K562 (cell line): Measurements from ENCODE around the gene HCFC1R1. TPM values are rescaled to one million over a fixed set of nuclear protein-coding genes. Genes with fewer than 3 reads are reported as not detected.

ENCODE experiments used
- GATAD2B ChIP-seq: fragments of 450-650 bp; IDR thresholded peaks from 2 replicates; pipeline ENCODE4 v1.6.1; 2017; ENCODE audit warnings: mild to moderate bottlenecking, borderline replicate concordance
- GTF2E2 ChIP-seq: fragments of 200-800 bp; sonication (Bioruptor generic); IDR thresholded peaks from 2 replicates; pipeline ENCODE4 v1.6.1; 2016; ENCODE audit warnings: missing genetic modification characterization, missing compliant biosample characterization
- JUN ChIP-seq, 2 experiments: sonication (generic) in 1 of 2; formaldehyde crosslinking in 1 of 2; IDR thresholded peaks; 2 replicates each; pipeline versions ENCODE4 v1.6.1 to v1.8.0; 2012 to 2022; ENCODE audit warnings: borderline replicate concordance in 2 of 2, mild to moderate bottlenecking in 2 of 2, improper control_type of control experiment in 1 of 2, low read depth in 1 of 2, low read length in 1 of 2, missing genetic modification reagents in 1 of 2
- NFRKB ChIP-seq: fragments of 450-650 bp; IDR thresholded peaks from 2 replicates; pipeline ENCODE4 v1.6.1; 2016; ENCODE audit warnings: low read depth
- PCBP1 ChIP-seq: fragments of 200-400 bp; formaldehyde crosslinking; IDR thresholded peaks from 2 replicates; pipeline ENCODE4 v1.6.1; 2018; ENCODE audit warnings: mild to moderate bottlenecking, low read depth, low read length; ENCODE audit not compliant: poor library complexity, severe bottlenecking
- RBM25 ChIP-seq: fragments of 200-400 bp; formaldehyde crosslinking; IDR thresholded peaks from 2 replicates; pipeline ENCODE4 v1.6.1; 2018; ENCODE audit warnings: low read length, low read depth, moderate library complexity; ENCODE audit not compliant: severe bottlenecking
- RBM39 ChIP-seq: fragments of 200-400 bp; formaldehyde crosslinking; optimal IDR thresholded peaks from 2 replicates; pipeline ENCODE3; 2018; ENCODE audit warnings: low read depth, low read length
- SMAD2 ChIP-seq: fragments of 150-350 bp; IDR thresholded peaks from 2 replicates; pipeline ENCODE4 v1.6.1; 2014; ENCODE audit warnings: low read depth, mild to moderate bottlenecking, low read length
- SMAD4 ChIP-seq: fragments of 250-450 bp; sonication (Bioruptor Pico); conservative IDR thresholded peaks from 2 replicates; pipeline ENCODE4 v1.8.0; 2021; ENCODE audit warnings: inconsistent platforms, mild to moderate bottlenecking, moderate library complexity
- SMARCC2 ChIP-seq: fragments of 450-650 bp; IDR thresholded peaks from 2 replicates; pipeline ENCODE4 v1.6.1; 2017; ENCODE audit warnings: antibody characterized with exemption, moderate library complexity, mild to moderate bottlenecking, low read depth
- SNIP1 ChIP-seq: fragments of 450-650 bp; IDR thresholded peaks from 2 replicates; pipeline ENCODE4 v1.7.1; 2017; ENCODE audit warnings: low read depth, mild to moderate bottlenecking
- SNRNP70 ChIP-seq: fragments of 200-400 bp; formaldehyde crosslinking; optimal IDR thresholded peaks from 2 replicates; pipeline ENCODE3; 2017; ENCODE audit warnings: low read depth, low read length
- ZEB2 ChIP-seq: fragments of 450-650 bp; IDR thresholded peaks from 2 replicates; pipeline ENCODE4 v1.6.1; 2016
- ZHX1 ChIP-seq: fragments of 150-350 bp; conservative IDR thresholded peaks from 2 replicates; pipeline ENCODE4 v1.6.1; 2014; ENCODE audit warnings: low read length
- ZNF184 ChIP-seq: sonication (generic); formaldehyde crosslinking; IDR thresholded peaks from 2 replicates; pipeline ENCODE4 v1.5.0; 2020; ENCODE audit warnings: missing genetic modification reagents
- ZNF639 ChIP-seq, 2 experiments: fragments of 200-800 bp in 1 of 2; sonication (Bioruptor generic) in 1 of 2; sonication (generic) in 1 of 2; formaldehyde crosslinking in 1 of 2; IDR thresholded peaks in 1 of 2; conservative IDR thresholded peaks in 1 of 2; 2 replicates each; pipeline versions ENCODE4 v1.5.0 to v1.6.1; 2016 to 2020; ENCODE audit warnings: missing compliant biosample characterization in 1 of 2, missing genetic modification characterization in 1 of 2, missing genetic modification reagents in 1 of 2
- polyA plus RNA-seq, 8 experiments: library from polyadenylated mRNA; depleted of rRNA in 4 of 8; stranded (reverse) in 5 of 8; unstranded in 3 of 8; fragments of >200 nt; fragmentation: Nextera tagmentation in 2 of 8; fragmentation: Illumina TruSeq in 1 of 8; extraction: Ambion mirVana in 2 of 8; extraction: Trizol in 1 of 8; gene quantifications; 2 replicates each; pipeline versions ENCODE4 v1.2.1 to v1.2.3, GENCODE V29; 2011 to 2014; ENCODE audit warnings: inconsistent platforms in 1 of 8, missing spikeins in 1 of 8
- total RNA-seq, 7 experiments: library from RNA; depleted of rRNA in 6 of 7; stranded (reverse); fragments of >200 nt in 6 of 7; fragmentation: Illumina TruSeq in 2 of 7; extraction: Trizol in 2 of 7; gene quantifications; 2 replicates each; pipeline versions ENCODE4 v1.2.1 to v1.2.3, GENCODE V29; 2011 to 2021; ENCODE audit warnings: low replicate concordance in 1 of 7

The HCFC1R1 gene
- total and polyA plus RNA-seq, 9 of the 15 experiments (the other 6 are each of a cell fraction or from before 2014, with no cell fraction given): 2.2 to 29.0 (median 11.2) TPM

- TF ChIP-seq SMAD2: no peak
- TF ChIP-seq RBM25: no peak
- peak; percentile 85; the same call in 1 of the 2 replicates for TF ChIP-seq GTF2E2 (tag)
- no peak; the same call in 1 of the 2 replicates for TF ChIP-seq ZHX1
- no peak; the same call in none of the 2 replicates for TF ChIP-seq NFRKB
- no peak; the same call in 1 of the 2 replicates for TF ChIP-seq GATAD2B
- no peak for TF ChIP-seq SMARCC2
- TF ChIP-seq PCBP1: no peak
- TF ChIP-seq SNRNP70: no peak
- no peak for TF ChIP-seq ZNF184 (CRISPR knock-in tag)
- peak; percentile 51 for TF ChIP-seq RBM39
- no peak for TF ChIP-seq SNIP1
- TF ChIP-seq ZNF639 (CRISPR knock-in tag; conservative IDR thresholded peaks at IDR 0.05 in 1 of 2, IDR thresholded peaks at IDR 0.05 in 1 of 2): no peak
- no peak for TF ChIP-seq ZEB2
- TF ChIP-seq SMAD4: no peak
- TF ChIP-seq JUN (IDR thresholded peaks at IDR 0.05; ENCODE audit: borderline replicate concordance, low read depth, low read length): no peak
- peak; percentile 28; the same call in 1 of the 2 replicates for TF ChIP-seq JUN (CRISPR knock-in tag; IDR thresholded peaks at IDR 0.05; ENCODE audit: borderline replicate concordance)
Measured at GRCh38 chr16:2980227-2981176, 43.2 kb downstream of the HCFC1R1 start, which contains the start of gene PKMYT1 (continued).
